GM12892 (cell line): Measurements from ENCODE around the gene TBC1D22A.

ENCODE experiments used
- POLR2A ChIP-seq: IDR thresholded peaks from 2 replicates; pipeline ENCODE4 v1.6.1; 2011; ENCODE audit warnings: low read depth, low read length, control low read depth
- POLR2AphosphoS5 ChIP-seq: IDR thresholded peaks from 2 replicates; pipeline ENCODE4 v1.6.1; 2011; ENCODE audit warnings: low read depth, low read length, control low read depth
- TAF1 ChIP-seq: IDR thresholded peaks from 2 replicates; pipeline ENCODE4 v1.6.1; 2011; ENCODE audit warnings: low read depth, mild to moderate bottlenecking, control low read depth, low read length, borderline replicate concordance

DNA sequence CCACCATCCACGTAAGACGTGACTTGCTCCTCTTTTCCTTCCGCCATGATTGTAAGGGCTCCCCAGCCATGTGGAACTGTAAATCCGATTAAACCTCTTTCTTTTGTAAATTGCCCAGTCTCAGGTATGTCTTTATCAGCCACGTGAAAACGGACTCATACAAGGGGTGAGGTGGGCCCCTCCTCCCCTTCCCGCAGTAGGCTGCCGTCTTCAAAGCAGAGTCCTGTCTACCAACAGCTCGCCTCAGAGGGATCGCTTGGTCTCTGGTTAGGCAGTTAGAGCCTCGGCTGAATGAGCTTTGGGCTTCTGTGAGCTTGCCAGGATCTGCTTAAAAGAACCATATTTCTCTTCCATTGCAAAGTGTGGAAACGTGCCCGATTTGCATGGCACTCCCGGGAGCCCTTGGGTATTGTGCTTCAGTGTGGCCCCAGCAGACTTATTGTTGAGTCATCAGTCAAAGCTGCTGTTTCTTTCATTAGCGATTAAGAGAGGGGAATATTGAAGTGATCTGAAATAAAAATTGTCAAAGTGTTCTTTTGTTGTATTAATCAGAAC lies 338.3 kb downstream of the TBC1D22A start:
- no peak for TF ChIP-seq POLR2A
- no peak for TF ChIP-seq POLR2AphosphoS5
- TF ChIP-seq TAF1, result no peak
